NB4 (cell line): Measurements from ENCODE around the gene UBR1.

Experiments used
- CTCF ChIP-seq: IDR thresholded peaks from one replicate; pipeline ENCODE4 v1.5.1; 2012; ENCODE audit warnings: low read depth, low read length
- MYC ChIP-seq: IDR thresholded peaks from 2 replicates; pipeline ENCODE4 v1.6.1; 2011; ENCODE audit warnings: low read depth, low read length
- POLR2A ChIP-seq: IDR thresholded peaks from 2 replicates; pipeline ENCODE4 v1.6.1; 2011; ENCODE audit warnings: mild to moderate bottlenecking; ENCODE audit not compliant: insufficient read length; ENCODE audit errors: extremely low read depth
- TF ChIP-seq, protein P1 (sequence below): IDR thresholded peaks from 2 replicates; pipeline ENCODE4 v1.6.1; 2011; ENCODE audit warnings: low read depth, low read length

GRCh38 chr15:42940527-42940926, 165.3 kb downstream of the UBR1 start:
- no peak for TF ChIP-seq CTCF
- TF ChIP-seq, protein P1, sequence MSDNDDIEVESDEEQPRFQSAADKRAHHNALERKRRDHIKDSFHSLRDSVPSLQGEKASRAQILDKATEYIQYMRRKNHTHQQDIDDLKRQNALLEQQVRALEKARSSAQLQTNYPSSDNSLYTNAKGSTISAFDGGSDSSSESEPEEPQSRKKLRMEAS = no peak
- no peak for TF ChIP-seq POLR2A
- TF ChIP-seq MYC = no peak
